Measurements from ENCODE around the gene ATG14. TPM values are rescaled to one million over a fixed set of nuclear protein-coding genes. Genes with fewer than 3 reads are reported as not detected.

The ATG14 gene
- total RNA-seq, 4 donors from 2014 or later, result 11.5 to 24.7 (median 13.4) TPM

- Histone ChIP-seq H3K4me1 (peaks cover 0 to 22% (median 6%) of the 10 kb centered on the region in 4 donors), H3K27me3 (peaks cover 4% of the 10 kb centered on the region), H3K9me3 (no peaks in the 10 kb centered on the region), H3K36me3 (no peaks in the 10 kb centered on the region), H3K27ac (no peak overlapping the region), H3K4me3 (no peak overlapping the region)
- TF ChIP-seq EP300 (IDR thresholded peaks at IDR 0.05; ENCODE audit: low read depth), result no peak
- peak; percentile 40 to 60 (median 52) for TF ChIP-seq CTCF (IDR thresholded peaks at IDR 0.05)
- DNase-seq, result no peak
- in situ Hi-C loops (cut with MboI; ENCODE audit: low pct_ligation_motif_present in 1 of 4, low pct_unique_long_range_greater_than_20kb in 1 of 4, low sequenced_read_pairs in 3 of 4) (loop anchor here (10.0 to 25.0 kb wide), 3 partner anchors 173 to 1049 kb away; no protein-coding TSS in a partner anchor), intact Hi-C loops (cut with DNase I; ENCODE audit: low total_unique reads) (no loop called here)
- WGBS, 2 donors (ENCODE audit: low coverage in 1 of 2), result 48 to 54% methylated on average over 9 to 10 of the region's 10 CpGs
These were observed 26.5 kb upstream of the ATG14 start for GRCh38 chr14:55438066-55438683.

DNA sequence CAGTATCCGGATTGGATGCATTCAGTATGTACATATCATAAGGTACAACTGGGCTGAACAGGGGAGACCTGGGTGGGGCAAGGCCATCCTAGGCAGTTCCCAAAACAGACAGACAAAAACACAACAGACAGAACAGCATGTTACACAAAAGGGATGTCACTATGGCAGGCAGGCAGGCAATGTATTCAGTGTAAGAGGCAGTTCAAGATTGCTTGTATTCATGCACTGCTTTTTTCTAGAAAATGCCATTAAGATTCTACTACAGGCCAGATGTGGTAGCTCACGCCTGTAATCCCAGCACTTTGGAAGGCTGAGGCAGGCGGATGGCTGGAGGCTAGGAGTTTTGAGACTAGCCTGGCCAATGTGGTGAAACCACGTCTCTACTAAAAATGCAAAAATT is 25.3 kb upstream of the ATG14 start:
- DNase-seq, result no peak
- Histone ChIP-seq H3K27ac (no peak overlapping the region), H3K36me3 (no peaks in the 10 kb centered on the region), H3K4me3 (no peak overlapping the region), H3K9me3 (no peaks in the 10 kb centered on the region), H3K4me1 (peaks cover 0 to 22% (median 6%) of the 10 kb centered on the region in 4 donors), H3K27me3 (peaks cover 4% of the 10 kb centered on the region)
- WGBS, 2 donors (ENCODE audit: low coverage in 1 of 2), result 67 to 75% methylated on average over 2 to 4 of the region's 4 CpGs
- in situ Hi-C loops (cut with MboI; ENCODE audit: low pct_ligation_motif_present in 1 of 4, low pct_unique_long_range_greater_than_20kb in 1 of 4, low sequenced_read_pairs in 3 of 4), result loop anchor here (10.0 to 25.0 kb wide), 3 partner anchors 172 to 1050 kb away; no protein-coding TSS in a partner anchor
- intact Hi-C loops (cut with DNase I; ENCODE audit: low total_unique reads), result no loop called here
- TF ChIP-seq POLR2A (IDR thresholded peaks at IDR 0.05) (no peak), CTCF (IDR thresholded peaks at IDR 0.05) (no peak), POLR2AphosphoS5 (IDR thresholded peaks at IDR 0.05) (no peak)

- H3K9me3 ChIP-seq, result no peaks in the 10 kb centered on the region
- peaks cover 4% of the 10 kb centered on the region for H3K27me3 ChIP-seq
- TF ChIP-seq EP300 (IDR thresholded peaks at IDR 0.05; ENCODE audit: low read depth), result no peak
- TF ChIP-seq POLR2AphosphoS5 (IDR thresholded peaks at IDR 0.05), result no peak
- TF ChIP-seq POLR2A (IDR thresholded peaks at IDR 0.05), result no peak
- TF ChIP-seq CTCF (IDR thresholded peaks at IDR 0.05), result no peak
- no peak for DNase-seq
- H3K4me3 ChIP-seq, result no peak overlapping the region
- whole genome bisulfite sequencing, 2 donors (ENCODE audit: low coverage in 1 of 2), result 29 to 45% methylated on average over 3 to 4 of the region's 4 CpGs
- peaks cover 0 to 22% (median 6%) of the 10 kb centered on the region in 4 donors for H3K4me1 ChIP-seq
- intact Hi-C loops (cut with DNase I; ENCODE audit: low total_unique reads) (no loop called here), in situ Hi-C loops (cut with MboI; ENCODE audit: low pct_ligation_motif_present in 1 of 4, low pct_unique_long_range_greater_than_20kb in 1 of 4, low sequenced_read_pairs in 3 of 4) (loop anchor here (10.0 to 25.0 kb wide), 3 partner anchors 172 to 1051 kb away; no protein-coding TSS in a partner anchor)
- no peaks in the 10 kb centered on the region for H3K36me3 ChIP-seq
- no peak overlapping the region for H3K27ac ChIP-seq
These were observed 24.9 kb upstream of the ATG14 start for GRCh38 chr14:55436519-55436918.

- peaks cover 0 to 24% (median 6%) of the 10 kb centered on the region in 4 donors for H3K4me1 ChIP-seq
- in situ Hi-C loops (cut with MboI; ENCODE audit: low pct_ligation_motif_present in 1 of 4, low pct_unique_long_range_greater_than_20kb in 1 of 4, low sequenced_read_pairs in 3 of 4), result loop anchor here (10.0 to 25.0 kb wide), 3 partner anchors 170 to 1053 kb away; no protein-coding TSS in a partner anchor
- TF ChIP-seq POLR2AphosphoS5 (IDR thresholded peaks at IDR 0.05) (no peak), EP300 (IDR thresholded peaks at IDR 0.05; ENCODE audit: low read depth) (no peak), POLR2A (IDR thresholded peaks at IDR 0.05) (no peak), CTCF (IDR thresholded peaks at IDR 0.05) (no peak)
- no peaks in the 10 kb centered on the region for H3K9me3 ChIP-seq
- 17 to 34% methylated on average over 2 to 3 of the region's 3 CpGs for WGBS, 2 donors (ENCODE audit: low coverage in 1 of 2)
- H3K27ac ChIP-seq, result no peak overlapping the region
- H3K4me3 ChIP-seq, result no peak overlapping the region
- H3K36me3 ChIP-seq, result no peaks in the 10 kb centered on the region
- no peaks in the 10 kb centered on the region for H3K27me3 ChIP-seq
- intact Hi-C loops (cut with DNase I; ENCODE audit: low total_unique reads), result loop anchor here (5.0 kb wide), 1 partner anchor 1038 kb away; no protein-coding TSS in a partner anchor
- DNase-seq, result no peak
These were observed 23.2 kb upstream of the ATG14 start for GRCh38 chr14:55434805-55435174.

All from transverse colon (tissue), 4 donors.